Nephron (organoid): ENCODE results near the gene ABCC4.

Experiments used
- H3K27ac Mint-ChIP-seq, 3 experiments: 2 replicates each; pipeline ENCODE4 v1.8.0; 2020; ENCODE audit warnings: mixed read lengths in 3 of 3, mild to moderate bottlenecking in 2 of 3, moderate library complexity in 1 of 3
- H3K27me3 Mint-ChIP-seq: 2 replicates; pipeline ENCODE4 v1.8.0; 2021; ENCODE audit warnings: low read depth, mild to moderate bottlenecking, moderate library complexity, mixed read lengths
- H3K36me3 Mint-ChIP-seq: 2 replicates; pipeline ENCODE4 v1.8.0; 2020; ENCODE audit warnings: low read depth, mixed read lengths
- H3K4me1 Mint-ChIP-seq: 2 replicates; pipeline ENCODE4 v1.8.0; 2020; ENCODE audit warnings: mixed read lengths
- H3K4me3 Mint-ChIP-seq, 3 experiments: 2 replicates each; pipeline ENCODE4 v1.8.0; 2020; ENCODE audit warnings: mild to moderate bottlenecking in 3 of 3, mixed read lengths in 3 of 3, moderate library complexity in 2 of 3
- H3K9me3 Mint-ChIP-seq: 2 replicates; pipeline ENCODE4 v1.8.0; 2020; ENCODE audit warnings: mixed read lengths
- CTCF ChIP-seq, 3 experiments: fragments of 200-600 bp; sonication (generic); IDR thresholded peaks; one replicate each; pipeline ENCODE4 v1.5.0; 2021; ENCODE audit warnings: antibody characterized with exemption in 3 of 3; ENCODE audit not compliant: unreplicated experiment in 3 of 3

ABCC4 gene

GRCh38 chr13:95301183-95301967 is at the start of gene ABCC4:
Gene ABCC4 (minus strand): TSS chr13:95301451. CDS start chr13:95301314, 137 bp downstream.
- no peaks in the 10 kb centered on the region for H3K9me3 Mint-ChIP-seq
- H3K27ac Mint-ChIP-seq, result peak within 1 kb of the TSS; percentile 43 to 77 (median 48)
- peak within 1 kb of the TSS; percentile 88 to 90 (median 90) for H3K4me3 Mint-ChIP-seq
- H3K4me1 Mint-ChIP-seq, result peaks cover 27% of the 10 kb centered on the region
- H3K27me3 Mint-ChIP-seq, result peaks cover 18% of the 10 kb centered on the region
- no peak for TF ChIP-seq CTCF (IDR thresholded peaks at IDR 0.05; ENCODE audit: unreplicated experiment in 3 of 3)
- peaks cover 4% of the 10 kb centered on the region for H3K36me3 Mint-ChIP-seq

GRCh38 chr13:95349267-95349666 is 48.0 kb upstream of the ABCC4 start:
- TF ChIP-seq CTCF (IDR thresholded peaks at IDR 0.05; ENCODE audit: unreplicated experiment in 3 of 3), result no peak
- H3K4me1 Mint-ChIP-seq, result peaks cover 1% of the 10 kb centered on the region
- no peak overlapping the region for H3K4me3 Mint-ChIP-seq
- H3K36me3 Mint-ChIP-seq, result no peaks in the 10 kb centered on the region
- peaks cover 5% of the 10 kb centered on the region for H3K27me3 Mint-ChIP-seq
- H3K27ac Mint-ChIP-seq, result no peak overlapping the region
- H3K9me3 Mint-ChIP-seq, result peaks cover 6% of the 10 kb centered on the region

- H3K4me3 Mint-ChIP-seq, result no peak overlapping the region
- peaks cover 20% of the 10 kb centered on the region for H3K4me1 Mint-ChIP-seq
- H3K27ac Mint-ChIP-seq, result peak overlapping the region; percentile 34 to 92 (median 78)
- H3K36me3 Mint-ChIP-seq, result no peaks in the 10 kb centered on the region
- no peak for TF ChIP-seq CTCF (IDR thresholded peaks at IDR 0.05; ENCODE audit: unreplicated experiment in 3 of 3)
- no peaks in the 10 kb centered on the region for H3K27me3 Mint-ChIP-seq
- H3K9me3 Mint-ChIP-seq, result peaks cover 3% of the 10 kb centered on the region
Observed at GRCh38 chr13:95343944-95344343, 42.7 kb upstream of the ABCC4 start.

GRCh38 chr13:95341441-95341840 is 40.2 kb upstream of the ABCC4 start:
- Mint-ChIP-seq H3K4me1 (peaks cover 35% of the 10 kb centered on the region), H3K9me3 (peaks cover 3% of the 10 kb centered on the region), H3K27me3 (no peaks in the 10 kb centered on the region), H3K4me3 (no peak overlapping the region), H3K27ac (peak overlapping the region in 2 of 3 experiments; percentile 15 to 61), H3K36me3 (no peaks in the 10 kb centered on the region)
- no peak for TF ChIP-seq CTCF (IDR thresholded peaks at IDR 0.05; ENCODE audit: unreplicated experiment in 3 of 3)

- Mint-ChIP-seq H3K4me3 (no peak overlapping the region), H3K4me1 (peaks cover 30% of the 10 kb centered on the region), H3K27ac (peak overlapping the region; percentile 35 to 90 (median 78))
Observed at GRCh38 chr13:95338905-95339304, 37.7 kb upstream of the ABCC4 start.

More at GRCh38 chr13:95338905-95339304, 37.7 kb upstream of the ABCC4 start:
- Mint-ChIP-seq H3K27me3 (no peaks in the 10 kb centered on the region), H3K36me3 (no peaks in the 10 kb centered on the region), H3K9me3 (no peaks in the 10 kb centered on the region)
- TF ChIP-seq CTCF (IDR thresholded peaks at IDR 0.05; ENCODE audit: unreplicated experiment in 3 of 3), result no peak
